BLaER1 treated with 17β-estradiol and CSF1 and Interleukin-3, amounts not matched to agents 10 nM and 100 nM (cell line): ENCODE data around the gene FILIP1.
A peak's percentile ranks its signal among the peaks of the same experiment; 100 is the strongest.

Experiments used
- H3K27ac ChIP-seq, 11 experiments: shearing (Covaris generic); formaldehyde crosslinking; 2 replicates each; pipeline ENCODE4 v1.8.1; 2022
- H3K27me3 ChIP-seq, 11 experiments: shearing (Covaris generic); formaldehyde crosslinking; 2 replicates each; pipeline ENCODE4 v1.8.1; 2022
- H3K36me3 ChIP-seq, 11 experiments: shearing (Covaris generic); formaldehyde crosslinking; 2 replicates each; pipeline ENCODE4 v1.8.1; 2022
- H3K4me1 ChIP-seq, 10 experiments: shearing (Covaris generic); formaldehyde crosslinking; 2 replicates each; pipeline ENCODE4 v1.8.1; 2022
- H3K4me2 ChIP-seq, 11 experiments: shearing (Covaris generic); formaldehyde crosslinking; 2 replicates each; pipeline ENCODE4 v1.8.1; 2022
- H3K4me3 ChIP-seq, 10 experiments: shearing (Covaris generic); formaldehyde crosslinking; 2 replicates each; pipeline ENCODE4 v1.8.1; 2022
- H3K9ac ChIP-seq, 11 experiments: shearing (Covaris generic); formaldehyde crosslinking; 2 replicates each; pipeline ENCODE4 v1.8.1; 2022
- H3K9me3 ChIP-seq, 11 experiments: shearing (Covaris generic); formaldehyde crosslinking; replicated peaks in 1 of 11; 2 replicates each; pipeline ENCODE4 v1.8.1; 2022
- H4K20me1 ChIP-seq, 11 experiments: shearing (Covaris generic); formaldehyde crosslinking; 2 replicates each; pipeline ENCODE4 v1.8.1; 2022
- Cebpa-rat ChIP-seq, 11 experiments: shearing (Covaris generic); IDR thresholded peaks; 2 replicates each; pipeline ENCODE4 v1.8.1; 2022

Gene FILIP1

GRCh38 chr6:75291331-75291730 is 202.3 kb downstream of the FILIP1 start:
- no peak overlapping the region for H3K9ac ChIP-seq
- H3K36me3 ChIP-seq, result peaks cover 0 to 11% (median 0%) of the 10 kb centered on the region in 11 experiments; a peak in 1 of 22 replicates
- no peak overlapping the region for H3K4me3 ChIP-seq
- peaks cover under 1 to 38% (median 8%) of the 10 kb centered on the region in 10 experiments; a peak in 16 of 20 replicates for H3K4me1 ChIP-seq
- H3K27ac ChIP-seq, result no peak overlapping the region
- H3K4me2 ChIP-seq, result peak overlapping the region in 1 of 11 experiments; percentile 21; a peak in 1 of 22 replicates
- H3K27me3 ChIP-seq, result no peaks in the 10 kb centered on the region
- no peak for TF ChIP-seq Cebpa-rat (IDR thresholded peaks at IDR 0.05)
- H3K9me3 ChIP-seq, result no peaks in the 10 kb centered on the region
- H4K20me1 ChIP-seq, result no peaks in the 10 kb centered on the region; a peak in 2 of 22 replicates

GRCh38 chr6:75290136-75290945 is 203.3 kb downstream of the FILIP1 start:
- no peak overlapping the region for H3K4me2 ChIP-seq

GRCh38 chr6:75288023-75288422 is 205.6 kb downstream of the FILIP1 start:
- H3K36me3 ChIP-seq, result peaks cover 0 to 11% (median 0%) of the 10 kb centered on the region in 11 experiments; a peak in 1 of 22 replicates
- no peak overlapping the region for H3K9ac ChIP-seq
- H3K27ac ChIP-seq, result no peak overlapping the region
- H3K4me1 ChIP-seq, result peaks cover 9 to 46% (median 22%) of the 10 kb centered on the region in 10 experiments; a peak in 19 of 20 replicates
- TF ChIP-seq Cebpa-rat (IDR thresholded peaks at IDR 0.05), result no peak
- H3K4me2 ChIP-seq, result peak overlapping the region in 3 of 11 experiments; percentile 71 to 86 (median 78); a peak in 4 of 22 replicates
- H4K20me1 ChIP-seq, result peaks cover 3 to 14% (median 10%) of the 10 kb centered on the region in 11 experiments; a peak in 16 of 22 replicates
- H3K4me3 ChIP-seq, result no peak overlapping the region
- H3K9me3 ChIP-seq, result no peaks in the 10 kb centered on the region
- no peaks in the 10 kb centered on the region for H3K27me3 ChIP-seq

More at GRCh38 chr6:75290136-75290945, 203.3 kb downstream of the FILIP1 start:
- Histone ChIP-seq H3K4me3 (no peak overlapping the region), H3K9ac (no peak overlapping the region), H3K27ac (no peak overlapping the region), H4K20me1 (no peaks in the 10 kb centered on the region; a peak in 2 of 22 replicates), H3K36me3 (peaks cover 0 to 11% (median 0%) of the 10 kb centered on the region in 11 experiments; a peak in 1 of 22 replicates), H3K9me3 (no peaks in the 10 kb centered on the region), H3K27me3 (no peaks in the 10 kb centered on the region), H3K4me1 (peaks cover 9 to 46% (median 17%) of the 10 kb centered on the region in 10 experiments; a peak in 19 of 20 replicates)
- no peak for TF ChIP-seq Cebpa-rat (IDR thresholded peaks at IDR 0.05)

- H3K4me2 ChIP-seq, result peak overlapping the region in 6 of 11 experiments; percentile 1 to 86 (median 74); a peak in 6 of 22 replicates
- H3K9me3 ChIP-seq, result no peaks in the 10 kb centered on the region
- peaks cover 8 to 20% (median 16%) of the 10 kb centered on the region in 11 experiments; a peak in 17 of 22 replicates for H4K20me1 ChIP-seq
- no peak overlapping the region for H3K9ac ChIP-seq
- no peaks in the 10 kb centered on the region for H3K27me3 ChIP-seq
- peaks cover 13 to 47% (median 28%) of the 10 kb centered on the region in 10 experiments for H3K4me1 ChIP-seq
- H3K4me3 ChIP-seq, result no peak overlapping the region
- no peak overlapping the region; a peak in 1 of 22 replicates for H3K27ac ChIP-seq
- H3K36me3 ChIP-seq, result peaks cover 0 to 11% (median 0%) of the 10 kb centered on the region in 11 experiments; a peak in 1 of 22 replicates
- TF ChIP-seq Cebpa-rat (IDR thresholded peaks at IDR 0.05), result no peak
Observed at GRCh38 chr6:75287424-75287823, 206.2 kb downstream of the FILIP1 start.

GRCh38 chr6:75286955-75287354 is 206.6 kb downstream of the FILIP1 start:
- no peak overlapping the region for H3K4me3 ChIP-seq
- H3K36me3 ChIP-seq, result peaks cover 0 to 11% (median 0%) of the 10 kb centered on the region in 11 experiments; a peak in 1 of 22 replicates
- H3K27me3 ChIP-seq, result no peaks in the 10 kb centered on the region
- H3K27ac ChIP-seq, result peak overlapping the region in 1 of 11 experiments; percentile 7; a peak in 1 of 22 replicates
- peak overlapping the region in 6 of 11 experiments; percentile 1 to 86 (median 74); a peak in 8 of 22 replicates for H3K4me2 ChIP-seq
- peaks cover 13 to 47% (median 32%) of the 10 kb centered on the region in 10 experiments for H3K4me1 ChIP-seq
- no peak for TF ChIP-seq Cebpa-rat (IDR thresholded peaks at IDR 0.05)
- H3K9ac ChIP-seq, result no peak overlapping the region
- no peaks in the 10 kb centered on the region for H3K9me3 ChIP-seq
- H4K20me1 ChIP-seq, result peaks cover 9 to 24% (median 19%) of the 10 kb centered on the region in 11 experiments; a peak in 17 of 22 replicates

GRCh38 chr6:75285283-75285639 is 208.3 kb downstream of the FILIP1 start:
- peak overlapping the region; percentile 79 to 99 (median 94) for H3K4me3 ChIP-seq
- peak overlapping the region; percentile 53 to 95 (median 85); a peak in 21 of 22 replicates for H3K27ac ChIP-seq
- no peaks in the 10 kb centered on the region for H3K9me3 ChIP-seq
- H3K9ac ChIP-seq, result peak overlapping the region; percentile 83 to 95 (median 90)
- H3K36me3 ChIP-seq, result peaks cover 0 to 5% (median 0%) of the 10 kb centered on the region in 11 experiments; a peak in 1 of 22 replicates
- peaks cover 9 to 41% (median 31%) of the 10 kb centered on the region in 11 experiments; a peak in 18 of 22 replicates for H4K20me1 ChIP-seq
- peaks cover 13 to 53% (median 40%) of the 10 kb centered on the region in 10 experiments for H3K4me1 ChIP-seq
- H3K27me3 ChIP-seq, result no peaks in the 10 kb centered on the region
- no peak for TF ChIP-seq Cebpa-rat (IDR thresholded peaks at IDR 0.05)
- H3K4me2 ChIP-seq, result peak overlapping the region; percentile 66 to 87 (median 79)

GRCh38 chr6:75284632-75285282 is 208.8 kb downstream of the FILIP1 start, which contains the start of gene TMEM30A:
Gene TMEM30A, minus strand, starts transcription at chr6:75284792. Its CDS starts 154 bp downstream, at chr6:75284638.
- H4K20me1 ChIP-seq, result peaks cover 9 to 46% (median 36%) of the 10 kb centered on the region in 11 experiments; a peak in 18 of 22 replicates
- H3K4me2 ChIP-seq, result peak within 1 kb of the TSS; percentile 81 to 96 (median 90)
- peak within 1 kb of the TSS; percentile 79 to 95 (median 89) for H3K27ac ChIP-seq
- H3K27me3 ChIP-seq, result no peaks in the 10 kb centered on the region
- peaks cover 13 to 58% (median 40%) of the 10 kb centered on the region in 10 experiments for H3K4me1 ChIP-seq
- H3K4me3 ChIP-seq, result peak within 1 kb of the TSS; percentile 79 to 99 (median 94)
- no peak for TF ChIP-seq Cebpa-rat (IDR thresholded peaks at IDR 0.05)
- H3K36me3 ChIP-seq, result peaks cover 0 to 4% (median 0%) of the 10 kb centered on the region in 11 experiments; a peak in 1 of 22 replicates
- H3K9ac ChIP-seq, result peak within 1 kb of the TSS; percentile 83 to 95 (median 90)
- H3K9me3 ChIP-seq, result no peaks in the 10 kb centered on the region

GRCh38 chr6:75283907-75284631 is 209.5 kb downstream of the FILIP1 start:
- no peaks in the 10 kb centered on the region for H3K27me3 ChIP-seq
- H4K20me1 ChIP-seq, result peaks cover 9 to 51% (median 37%) of the 10 kb centered on the region in 11 experiments; a peak in 17 of 22 replicates
- peaks cover 13 to 65% (median 40%) of the 10 kb centered on the region in 10 experiments for H3K4me1 ChIP-seq
- H3K36me3 ChIP-seq, result 0 out of 22 replicates have a peak, but pooled peaks cover 0 to 4% (median 0%) of the 10 kb centered on the region in 11 experiments
- peak overlapping the region; percentile 79 to 95 (median 89) for H3K27ac ChIP-seq
- H3K4me2 ChIP-seq, result peak overlapping the region; percentile 81 to 96 (median 90)
- H3K9ac ChIP-seq, result peak overlapping the region; percentile 83 to 95 (median 90)
- H3K9me3 ChIP-seq, result no peaks in the 10 kb centered on the region
- no peak for TF ChIP-seq Cebpa-rat (IDR thresholded peaks at IDR 0.05)
- H3K4me3 ChIP-seq, result peak overlapping the region; percentile 79 to 99 (median 94)
